Measurements from ENCODE around the gene METTL22.
"Not testable (repeated sequence)": the region's sequence is repeated elsewhere in the genome, so short reads cannot be mapped to it uniquely, and the experiment has no call there.

Gene METTL22

GRCh38 chr16:8632675-8633182, 11.2 kb downstream of the METTL22 start:
- DNase-seq = no peak

- no peak for DNase-seq
Observed at GRCh38 chr16:8634991-8635736, 13.7 kb downstream of the METTL22 start.

GRCh38 chr16:8639694-8640093, 18.2 kb downstream of the METTL22 start:
- DNase-seq = no peak

GRCh38 chr16:8641671-8642070, 20.2 kb downstream of the METTL22 start:
- DNase-seq = no peak

- DNase-seq = no peak
Observed at GRCh38 chr16:8642146-8642545, 20.6 kb downstream of the METTL22 start.

GRCh38 chr16:8644211-8645140, 23.0 kb downstream of the METTL22 start:
- no peak for DNase-seq

GRCh38 chr16:8645141-8645521, 23.6 kb downstream of the METTL22 start:
- no peak for DNase-seq

- no peak for DNase-seq
Observed at GRCh38 chr16:8645831-8646230, 24.3 kb downstream of the METTL22 start.

GRCh38 chr16:8646326-8647053, 25.0 kb downstream of the METTL22 start:
- DNase-seq = no peak

- DNase-seq = no peak
Observed at GRCh38 chr16:8647721-8648318, 26.3 kb downstream of the METTL22 start.

GRCh38 chr16:8648877-8649276, 27.4 kb downstream of the METTL22 start:
- no peak for DNase-seq

GRCh38 chr16:8649829-8650554, 28.5 kb downstream of the METTL22 start:
- no peak for DNase-seq

- DNase-seq = not testable (repeated sequence)
Observed at GRCh38 chr16:8651958-8652357, 30.5 kb downstream of the METTL22 start.

GRCh38 chr16:8655184-8655717, 33.8 kb downstream of the METTL22 start:
- DNase-seq = no peak

- DNase-seq = no peak
Observed at GRCh38 chr16:8656376-8656775, 34.9 kb downstream of the METTL22 start.

- DNase-seq = no peak
Observed at GRCh38 chr16:8660841-8661301, 39.4 kb downstream of the METTL22 start.

GRCh38 chr16:8661703-8662102, 40.2 kb downstream of the METTL22 start:
- no peak for DNase-seq

- no peak for DNase-seq
Observed at GRCh38 chr16:8663192-8664089, 41.9 kb downstream of the METTL22 start.

GRCh38 chr16:8665529-8665928, 44.0 kb downstream of the METTL22 start:
- no peak for DNase-seq

GRCh38 chr16:8667492-8667891, 46.0 kb downstream of the METTL22 start:
- DNase-seq = no peak

Data from activated gamma-delta T cell (primary cell).